Measurements from ENCODE around the gene FRAT2.

Gene FRAT2

GRCh38 chr10:97323501-97323900 lies 11.0 kb downstream of the FRAT2 start:
- DNase-seq: no peak

GRCh38 chr10:97321804-97322190 lies 12.7 kb downstream of the FRAT2 start:
- DNase-seq: no peak

- peak in 1 of 2 donors; percentile 29 for DNase-seq
These were observed 13.3 kb downstream of the FRAT2 start for GRCh38 chr10:97321032-97321803.

- DNase-seq: peak in 1 of 2 donors; percentile 18
These were observed 14.0 kb downstream of the FRAT2 start for GRCh38 chr10:97320480-97321031.

GRCh38 chr10:97319671-97320479 lies 14.7 kb downstream of the FRAT2 start:
- DNase-seq: peak; percentile 67 to 70

- DNase-seq: peak; percentile 88 to 91
These were observed 15.5 kb downstream of the FRAT2 start, which contains the start of gene FRAT1 for GRCh38 chr10:97318772-97319651. Gene FRAT1 (plus strand): TSS chr10:97319271. CDS start chr10:97319454, 183 bp downstream.

- no peak for DNase-seq
These were observed 19.9 kb downstream of the FRAT2 start for GRCh38 chr10:97314671-97315070.

- DNase-seq: no peak
These were observed 21.6 kb downstream of the FRAT2 start for GRCh38 chr10:97312897-97313296.

- no peak for DNase-seq
These were observed 23.4 kb downstream of the FRAT2 start for GRCh38 chr10:97311111-97311626.

- no peak for DNase-seq
These were observed 26.4 kb downstream of the FRAT2 start for GRCh38 chr10:97307866-97308780.

- DNase-seq: no peak
These were observed 27.1 kb downstream of the FRAT2 start for GRCh38 chr10:97307441-97307840.

- no peak for DNase-seq
These were observed 32.3 kb downstream of the FRAT2 start for GRCh38 chr10:97302088-97302791.

GRCh38 chr10:97300980-97301379 lies 33.5 kb downstream of the FRAT2 start:
- DNase-seq: no peak

- DNase-seq: no peak
These were observed 36.3 kb downstream of the FRAT2 start for GRCh38 chr10:97298223-97298571.

- no peak for DNase-seq
These were observed 36.8 kb downstream of the FRAT2 start for GRCh38 chr10:97297556-97298222.

GRCh38 chr10:97292862-97293198 lies 41.7 kb downstream of the FRAT2 start:
- no peak for DNase-seq

GRCh38 chr10:97292097-97292861 lies 42.2 kb downstream of the FRAT2 start, which contains the start of gene ARHGAP19:
Gene ARHGAP19 (minus strand): TSS chr10:97292637. CDS start chr10:97292627, 10 bp downstream.
- peak; percentile 95 to 97 for DNase-seq

GRCh38 chr10:97291357-97292096 lies 43.0 kb downstream of the FRAT2 start:
- DNase-seq: no peak

Measured in CD4-positive, alpha-beta T cell treated with Interleukin-1 beta for 1 hour (primary cell).